Activated CD8-positive, alpha-beta memory T cell treated with anti-CD3 and anti-CD28 coated beads, Interleukin-2, amount 50 U/mL, for 1 hour (primary cell): ENCODE measurements around the gene PFDN4.

Experiments used
- DNase-seq: peaks from one replicate; pipeline ENCODE4 v3.0.0-alpha.2; 2020; ENCODE audit errors: extremely low read depth

The PFDN4 gene

GRCh38 chr20:54207743-54208547 lies at the start of gene PFDN4:
Gene PFDN4, plus strand, starts transcription at chr20:54208087. Its CDS starts 14 bp downstream, at chr20:54208101.
- DNase-seq: peak; percentile 26

GRCh38 chr20:54158226-54158625 lies 49.7 kb upstream of the PFDN4 start:
- no peak for DNase-seq

GRCh38 chr20:54158856-54159418 lies 49.0 kb upstream of the PFDN4 start:
- DNase-seq: no peak

- no peak for DNase-seq
Observed at GRCh38 chr20:54160065-54161007, 47.6 kb upstream of the PFDN4 start.

GRCh38 chr20:54161008-54161820 lies 46.7 kb upstream of the PFDN4 start:
- DNase-seq: no peak

- no peak for DNase-seq
Observed at GRCh38 chr20:54161821-54162149, 46.1 kb upstream of the PFDN4 start.

- DNase-seq: no peak
Observed at GRCh38 chr20:54162378-54163009, 45.4 kb upstream of the PFDN4 start.

- DNase-seq: no peak
Observed at GRCh38 chr20:54163402-54163801, 44.5 kb upstream of the PFDN4 start.

GRCh38 chr20:54165014-54165413 lies 42.9 kb upstream of the PFDN4 start:
- no peak for DNase-seq

GRCh38 chr20:54165803-54166202 lies 42.1 kb upstream of the PFDN4 start:
- DNase-seq: no peak

- no peak for DNase-seq
Observed at GRCh38 chr20:54166987-54167662, 40.8 kb upstream of the PFDN4 start.

- DNase-seq: no peak
Observed at GRCh38 chr20:54167909-54168872, 39.7 kb upstream of the PFDN4 start.

- no peak for DNase-seq
Observed at GRCh38 chr20:54168961-54169862, 38.7 kb upstream of the PFDN4 start.

GRCh38 chr20:54170026-54170471 lies 37.8 kb upstream of the PFDN4 start:
- DNase-seq: no peak

GRCh38 chr20:54170963-54171362 lies 36.9 kb upstream of the PFDN4 start:
- DNase-seq: no peak

- DNase-seq: no peak
Observed at GRCh38 chr20:54172532-54172855, 35.4 kb upstream of the PFDN4 start.

GRCh38 chr20:54172856-54173652 lies 34.8 kb upstream of the PFDN4 start:
- no peak for DNase-seq
